NOMO-1 (cell line): ENCODE data around the gene SGK1.
A peak's percentile ranks its signal among the peaks of the same experiment; 100 is the strongest.
"Not testable (repeated sequence)": the region's sequence is repeated elsewhere in the genome, so short reads cannot be mapped to it uniquely, and the experiment has no call there.

Experiments used
- DNase-seq, 2 experiments: peaks; one replicate each; lab custom pipeline; 2025; ENCODE audit not compliant: unreplicated experiment in 2 of 2; lab: John Stamatoyannopoulos, UW

Gene SGK1

DNA sequence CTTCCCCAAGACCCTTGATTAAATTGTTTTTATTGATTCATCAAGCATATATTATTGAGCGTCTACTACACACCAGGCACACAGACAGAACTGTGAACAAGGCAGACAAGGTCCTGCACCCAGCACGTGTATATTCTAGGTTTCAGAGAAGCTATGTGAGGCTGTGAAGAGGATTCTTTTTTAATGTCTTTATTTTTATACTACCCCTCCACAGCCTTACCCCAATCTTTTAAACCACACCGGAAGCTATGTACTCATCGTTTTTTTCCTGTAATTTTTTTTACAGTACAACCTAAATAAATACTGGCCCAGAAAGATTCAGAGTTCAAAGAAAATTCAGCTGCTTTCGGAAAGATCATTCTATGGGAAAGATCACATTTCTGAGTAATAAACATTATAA, 10.0 kb downstream of the SGK1 start:
- DNase-seq = peak; percentile 59 to 74

- no peak for DNase-seq
Measured at GRCh38 chr6:134307075-134307474, 10.8 kb downstream of the SGK1 start.

DNA sequence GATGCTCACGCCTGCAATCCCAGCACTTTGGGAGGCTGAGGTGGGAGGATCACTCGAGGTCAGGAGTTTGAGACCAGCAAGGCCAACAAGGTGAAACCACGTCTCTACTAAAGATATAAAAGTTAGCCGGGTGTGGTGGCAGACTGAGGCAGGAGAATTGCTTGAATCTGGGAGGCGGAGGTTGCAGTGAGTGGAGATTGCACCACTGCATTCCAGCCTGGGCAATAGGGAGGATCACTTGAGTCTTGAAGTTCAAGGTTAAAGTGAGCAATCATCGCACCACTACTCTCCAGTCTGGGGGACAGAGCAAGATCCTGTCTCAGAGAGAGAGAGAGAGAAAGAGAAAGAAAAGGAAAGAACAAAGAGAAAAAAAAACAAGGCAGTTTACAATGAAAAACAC, 13.5 kb downstream of the SGK1 start:
- not testable (repeated sequence) for DNase-seq

GRCh38 chr6:134303891-134304290, 14.0 kb downstream of the SGK1 start:
- DNase-seq = no peak

GRCh38 chr6:134299236-134299635, 18.7 kb downstream of the SGK1 start:
- no peak for DNase-seq

DNA sequence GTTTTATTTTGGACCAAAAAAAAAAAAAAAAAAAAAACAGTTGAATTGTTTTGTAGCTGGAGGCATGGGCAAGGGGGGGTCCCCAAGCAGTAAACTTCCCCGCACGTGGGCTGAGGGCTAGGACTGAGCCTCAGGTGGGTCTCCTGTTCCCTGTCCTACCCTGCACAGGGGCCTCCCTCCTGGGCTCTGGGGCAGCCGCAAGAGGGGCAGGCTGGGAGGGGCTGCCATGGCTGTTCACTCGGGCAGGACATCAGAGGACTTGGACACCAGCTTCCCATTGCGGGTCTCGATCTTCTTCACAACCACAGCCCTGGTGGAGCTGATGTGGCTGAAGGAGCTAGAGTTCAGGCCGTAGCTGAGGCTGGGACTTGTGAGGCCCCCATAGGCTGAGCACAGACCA, 21.1 kb downstream of the SGK1 start:
- no peak for DNase-seq

GRCh38 chr6:134295953-134296553, 21.9 kb downstream of the SGK1 start:
- peak; percentile 73 to 93 for DNase-seq

GRCh38 chr6:134293659-134294161, 24.2 kb downstream of the SGK1 start:
- no peak for DNase-seq

GRCh38 chr6:134291156-134291555, 26.8 kb downstream of the SGK1 start:
- no peak for DNase-seq

DNA sequence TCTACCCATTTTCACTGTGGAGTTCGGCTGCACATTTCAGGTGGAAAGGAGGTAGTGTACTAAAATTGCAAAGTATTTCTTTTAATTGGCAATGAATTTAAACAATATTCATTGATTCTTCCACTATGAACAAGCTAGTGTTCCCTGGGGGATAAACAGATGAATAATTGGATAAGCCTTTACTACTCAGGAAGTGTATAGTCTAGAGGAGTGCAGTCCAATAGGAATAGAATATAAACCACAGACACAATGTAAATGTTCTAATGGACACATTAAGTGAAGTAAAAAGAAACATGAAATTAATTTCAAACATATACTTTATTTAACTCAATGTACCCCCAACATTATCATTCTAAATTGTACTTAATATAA, 28.7 kb downstream of the SGK1 start:
- DNase-seq = no peak

DNA sequence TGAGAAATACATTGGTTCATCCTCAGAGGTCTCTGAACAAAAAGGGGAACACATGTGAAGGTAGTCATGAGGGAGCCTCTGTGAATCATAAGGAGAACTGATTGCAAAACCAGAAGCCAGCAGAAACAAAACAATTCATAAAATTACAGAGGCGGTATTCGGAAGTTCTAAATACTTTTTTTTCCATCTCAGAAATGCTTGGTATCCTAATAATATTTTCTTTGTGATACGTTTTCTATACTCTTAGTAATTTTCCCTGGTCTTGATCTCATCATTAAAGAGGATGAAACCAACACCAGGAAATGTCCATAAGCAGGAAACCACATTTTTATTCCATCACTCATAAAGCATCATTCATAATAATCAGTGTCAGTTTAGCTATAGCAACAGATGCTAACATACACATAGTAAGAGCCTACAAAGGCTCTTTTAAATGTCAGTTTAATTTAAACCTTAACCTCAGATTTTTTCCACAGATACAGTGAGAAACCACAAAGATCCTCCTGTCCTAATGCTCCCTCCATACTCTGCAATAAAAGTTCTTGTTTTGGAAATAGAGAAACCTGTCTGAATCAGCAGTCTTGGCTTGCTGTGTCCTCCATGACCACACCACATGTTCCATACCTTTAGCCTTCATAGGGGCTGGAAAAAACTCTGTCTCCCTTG, 29.2 kb downstream of the SGK1 start:
- DNase-seq = peak; percentile 48 to 96

- peak in 1 of 2 experiments; percentile 70 for DNase-seq
Measured at GRCh38 chr6:134287859-134288537, 29.9 kb downstream of the SGK1 start.

- no peak for DNase-seq
Measured at GRCh38 chr6:134282816-134283215, 35.1 kb downstream of the SGK1 start.

- DNase-seq = no peak
Measured at GRCh38 chr6:134281388-134281787, 36.5 kb downstream of the SGK1 start.

GRCh38 chr6:134278000-134278399, 39.9 kb downstream of the SGK1 start:
- no peak for DNase-seq

GRCh38 chr6:134276891-134277377, 41.0 kb downstream of the SGK1 start:
- DNase-seq = not testable (repeated sequence)

- no peak for DNase-seq
Measured at GRCh38 chr6:134272374-134272773, 45.5 kb downstream of the SGK1 start.

- DNase-seq = no peak
Measured at GRCh38 chr6:134267917-134268361, 50.0 kb downstream of the SGK1 start.

GRCh38 chr6:134266776-134267175, 51.1 kb downstream of the SGK1 start:
- DNase-seq = no peak

- no peak for DNase-seq
Measured at GRCh38 chr6:134261766-134262165, 56.1 kb downstream of the SGK1 start.

DNA sequence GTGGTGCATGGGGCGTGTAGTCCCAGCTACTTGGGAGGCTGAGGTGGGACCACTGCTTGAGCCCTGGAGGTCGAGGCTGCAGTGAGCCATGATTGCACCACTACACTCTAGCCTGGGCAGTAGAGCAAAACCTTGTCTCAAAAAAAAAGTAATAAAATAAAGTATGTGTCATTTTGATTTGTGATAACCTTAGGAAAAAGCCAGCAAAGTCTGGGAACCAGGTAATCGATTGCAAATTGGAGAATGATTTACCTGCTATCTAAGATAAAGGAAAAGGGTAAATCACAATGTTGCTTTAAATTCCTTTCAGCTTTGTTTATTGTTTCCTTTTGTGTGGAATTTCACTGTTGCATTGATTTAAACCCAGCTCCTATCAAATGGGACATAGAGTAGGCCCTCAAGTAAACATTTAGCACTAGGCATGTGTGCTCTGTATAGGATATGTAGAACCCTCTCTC, 59.0 kb downstream of the SGK1 start:
- no peak for DNase-seq

GRCh38 chr6:134257516-134257915, 60.4 kb downstream of the SGK1 start:
- no peak for DNase-seq
